Mesothelial cell of epicardium (in vitro differentiated cells): ENCODE results near the gene OLA1. TPM values are rescaled to one million over a fixed set of nuclear protein-coding genes. Genes with fewer than 3 reads are reported as not detected.

ENCODE experiments used
- DNase-seq, 2 experiments: peaks; one replicate each; pipeline ENCODE4 v3.0.0; 2021; ENCODE audit warnings: low spot score in 2 of 2; ENCODE audit not compliant: unreplicated experiment in 2 of 2
- H3K27ac Mint-ChIP-seq: 2 replicates; pipeline ENCODE4 v1.8.0; 2021; ENCODE audit warnings: mixed read lengths
- H3K27me3 Mint-ChIP-seq: 2 replicates; pipeline ENCODE4 v1.8.0; 2021; ENCODE audit warnings: low read depth, mixed read lengths
- H3K36me3 Mint-ChIP-seq: 2 replicates; pipeline ENCODE4 v1.8.0; 2021; ENCODE audit warnings: mixed read lengths
- H3K4me1 Mint-ChIP-seq: 2 replicates; pipeline ENCODE4 v1.8.0; 2021; ENCODE audit warnings: mixed read lengths
- H3K4me3 Mint-ChIP-seq: 2 replicates; pipeline ENCODE4 v1.8.0; 2021; ENCODE audit warnings: mild to moderate bottlenecking, moderate library complexity, mixed read lengths
- H3K9me3 Mint-ChIP-seq: 2 replicates; pipeline ENCODE4 v1.8.0; 2021; ENCODE audit warnings: mixed read lengths
- total RNA-seq: library from RNA; stranded (reverse); gene quantifications from 3 replicates; pipeline ENCODE4 v1.2.1, GENCODE V29; 2021
- TF ChIP-seq, protein P1 (sequence below): fragments of 200-600 bp; sonication (generic); IDR thresholded peaks from one replicate; pipeline ENCODE4 v1.5.0; 2021; ENCODE audit warnings: antibody characterized with exemption; ENCODE audit not compliant: unreplicated experiment

The OLA1 gene
- total RNA-seq, 1 donor from 2014 or later: 87.3 TPM

DNA sequence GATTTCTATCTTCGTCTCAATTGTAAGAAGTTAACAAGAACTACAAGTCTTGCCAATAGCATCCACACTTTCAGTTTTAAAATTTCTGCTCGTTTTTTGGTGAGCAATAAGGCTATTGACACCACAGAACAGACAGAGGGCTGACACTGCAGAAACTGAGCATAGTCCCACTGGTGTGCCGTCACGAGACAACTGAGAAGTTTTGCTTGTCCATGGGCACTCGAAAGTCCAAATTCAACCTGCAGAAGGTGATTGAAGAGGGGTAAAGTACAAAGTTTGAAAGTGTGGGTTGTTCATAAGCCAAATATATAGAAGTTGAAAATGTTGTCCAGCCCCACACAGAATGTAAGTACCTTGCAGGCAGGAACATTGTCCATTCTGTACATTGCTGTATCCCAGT lies 219.4 kb downstream of the OLA1 start:
- H3K4me1 Mint-ChIP-seq: peaks cover 49% of the 10 kb centered on the region
- no peak for DNase-seq
- H3K27me3 Mint-ChIP-seq: no peaks in the 10 kb centered on the region
- H3K36me3 Mint-ChIP-seq: no peaks in the 10 kb centered on the region
- TF ChIP-seq, protein P1, sequence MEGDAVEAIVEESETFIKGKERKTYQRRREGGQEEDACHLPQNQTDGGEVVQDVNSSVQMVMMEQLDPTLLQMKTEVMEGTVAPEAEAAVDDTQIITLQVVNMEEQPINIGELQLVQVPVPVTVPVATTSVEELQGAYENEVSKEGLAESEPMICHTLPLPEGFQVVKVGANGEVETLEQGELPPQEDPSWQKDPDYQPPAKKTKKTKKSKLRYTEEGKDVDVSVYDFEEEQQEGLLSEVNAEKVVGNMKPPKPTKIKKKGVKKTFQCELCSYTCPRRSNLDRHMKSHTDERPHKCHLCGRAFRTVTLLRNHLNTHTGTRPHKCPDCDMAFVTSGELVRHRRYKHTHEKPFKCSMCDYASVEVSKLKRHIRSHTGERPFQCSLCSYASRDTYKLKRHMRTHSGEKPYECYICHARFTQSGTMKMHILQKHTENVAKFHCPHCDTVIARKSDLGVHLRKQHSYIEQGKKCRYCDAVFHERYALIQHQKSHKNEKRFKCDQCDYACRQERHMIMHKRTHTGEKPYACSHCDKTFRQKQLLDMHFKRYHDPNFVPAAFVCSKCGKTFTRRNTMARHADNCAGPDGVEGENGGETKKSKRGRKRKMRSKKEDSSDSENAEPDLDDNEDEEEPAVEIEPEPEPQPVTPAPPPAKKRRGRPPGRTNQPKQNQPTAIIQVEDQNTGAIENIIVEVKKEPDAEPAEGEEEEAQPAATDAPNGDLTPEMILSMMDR: no peak
- no peaks in the 10 kb centered on the region for H3K9me3 Mint-ChIP-seq
- no peak overlapping the region for H3K27ac Mint-ChIP-seq
- no peak overlapping the region for H3K4me3 Mint-ChIP-seq

DNA sequence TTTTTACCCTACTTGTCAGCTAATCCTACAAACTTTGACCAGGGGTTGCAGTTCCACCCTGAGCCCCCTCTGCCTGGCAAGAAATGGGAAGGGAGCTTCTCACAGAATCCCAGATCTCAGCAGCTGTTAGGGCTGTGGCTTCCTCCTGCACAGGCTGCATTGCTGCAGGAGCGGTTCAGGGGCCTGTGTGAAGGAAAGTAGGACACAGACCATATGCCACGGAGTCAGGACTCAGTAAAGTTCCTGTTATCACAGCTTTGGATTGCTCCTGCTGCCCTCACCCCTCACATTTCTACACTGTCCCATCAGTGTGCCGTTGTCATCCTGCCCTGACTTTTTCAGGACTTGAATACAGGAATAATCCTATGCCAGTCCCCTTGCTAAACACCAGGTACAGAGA lies 220.4 kb downstream of the OLA1 start:
- DNase-seq: no peak
- Mint-ChIP-seq H3K4me3 (no peak overlapping the region), H3K27ac (peak overlapping the region; percentile 85), H3K4me1 (peaks cover 53% of the 10 kb centered on the region), H3K9me3 (no peaks in the 10 kb centered on the region), H3K36me3 (no peaks in the 10 kb centered on the region), H3K27me3 (no peaks in the 10 kb centered on the region)
- TF ChIP-seq, protein P1: no peak

GRCh38 chr2:174026122-174026845 lies 222.0 kb downstream of the OLA1 start:
- peaks cover 56% of the 10 kb centered on the region for H3K4me1 Mint-ChIP-seq
- no peaks in the 10 kb centered on the region for H3K36me3 Mint-ChIP-seq
- peak overlapping the region; percentile 6 for H3K4me3 Mint-ChIP-seq

GRCh38 chr2:174025271-174026121 lies 222.8 kb downstream of the OLA1 start:
- TF ChIP-seq, protein P1: no peak
- Mint-ChIP-seq H3K9me3 (no peaks in the 10 kb centered on the region), H3K27ac (peak overlapping the region; percentile 99), H3K4me3 (peak overlapping the region; percentile 41), H3K4me1 (peaks cover 58% of the 10 kb centered on the region), H3K27me3 (no peaks in the 10 kb centered on the region), H3K36me3 (no peaks in the 10 kb centered on the region)
- DNase-seq: peak; percentile 39 to 62

More at GRCh38 chr2:174026122-174026845, 222.0 kb downstream of the OLA1 start:
- peak in 1 of 2 experiments; percentile 47 for DNase-seq
- Mint-ChIP-seq H3K27me3 (no peaks in the 10 kb centered on the region), H3K9me3 (no peaks in the 10 kb centered on the region), H3K27ac (peak overlapping the region; percentile 99)
- TF ChIP-seq, protein P1: no peak

GRCh38 chr2:174024524-174025270 lies 223.6 kb downstream of the OLA1 start:
- peak overlapping the region; percentile 92 for H3K27ac Mint-ChIP-seq
- no peaks in the 10 kb centered on the region for H3K36me3 Mint-ChIP-seq
- peak in 1 of 2 experiments; percentile 63 for DNase-seq
- TF ChIP-seq, protein P1: no peak
- peaks cover 58% of the 10 kb centered on the region for H3K4me1 Mint-ChIP-seq
- H3K9me3 Mint-ChIP-seq: no peaks in the 10 kb centered on the region
- H3K27me3 Mint-ChIP-seq: no peaks in the 10 kb centered on the region
- no peak overlapping the region for H3K4me3 Mint-ChIP-seq
